Kidney epithelial cell (primary cell): ENCODE data around the gene DEGS2. TPM values are rescaled to one million over a fixed set of nuclear protein-coding genes. Genes with fewer than 3 reads are reported as not detected.

Experiments used
- DNase-seq: peaks from one replicate; pipeline ENCODE4 v3.0.0-alpha.2; 2010; ENCODE audit warnings: low read depth
- H3K27me3 ChIP-seq: 2 replicates; pipeline ENCODE4 v1.6.0; 2011; ENCODE audit warnings: low read length; ENCODE audit not compliant: control insufficient read depth, insufficient read depth
- H3K36me3 ChIP-seq: 2 replicates; pipeline ENCODE4 v1.5.1; 2011; ENCODE audit warnings: low read length; ENCODE audit not compliant: control insufficient read depth, insufficient read depth
- H3K4me3 ChIP-seq: 2 replicates; pipeline ENCODE4 v1.5.1; 2011; ENCODE audit warnings: low read depth, mild to moderate bottlenecking, control low read depth, low read length
- total RNA-seq: library from RNA; depleted of rRNA; stranded (reverse); fragments of >200 nt; gene quantifications from 2 replicates; pipeline ENCODE4 v1.2.3, GENCODE V29; 2015
- TF ChIP-seq, protein P1 (sequence below): IDR thresholded peaks from 2 replicates; pipeline ENCODE4 v1.5.1; 2011; ENCODE audit warnings: mild to moderate bottlenecking, moderate library complexity, low read length, control low read depth, inconsistent platforms; ENCODE audit not compliant: insufficient read depth, poor library complexity, severe bottlenecking

The DEGS2 gene
- total RNA-seq, 1 donor from 2014 or later = 0.75 TPM

DNA sequence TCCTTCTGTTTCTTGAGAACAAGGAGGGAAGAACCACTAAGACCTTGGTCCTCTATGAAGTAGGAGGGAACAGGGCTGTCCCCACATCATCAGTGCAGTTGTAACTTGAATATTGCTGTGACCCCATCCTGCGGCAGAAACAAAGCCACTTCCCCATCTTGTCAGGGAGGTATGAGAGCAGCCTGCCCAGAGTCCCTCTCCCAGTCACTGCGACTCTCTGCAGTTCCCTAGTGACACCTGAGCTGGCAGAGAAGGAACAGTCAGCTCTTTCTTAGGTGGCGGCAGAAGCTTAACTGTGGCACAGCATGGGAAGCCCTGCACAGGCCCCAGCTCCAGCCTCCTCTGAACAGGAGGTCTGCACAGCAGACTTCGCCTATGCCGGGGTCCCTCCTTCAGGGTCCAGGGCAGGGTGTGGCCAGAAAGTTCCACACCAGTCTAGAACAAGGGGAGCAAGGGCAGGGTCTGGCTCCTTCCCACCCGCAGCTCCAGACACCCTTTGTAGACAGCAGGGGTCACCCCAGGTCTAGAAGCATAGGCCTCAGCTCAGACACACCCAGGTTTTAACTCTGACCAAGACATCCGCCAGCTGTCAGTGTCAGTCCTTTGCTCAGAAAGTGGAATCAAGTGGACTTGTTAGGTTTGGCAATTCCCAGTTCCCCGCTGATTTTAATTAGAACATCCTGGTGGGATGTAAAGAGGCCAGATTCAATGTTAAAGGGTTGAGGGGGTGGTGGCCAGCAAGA is 36.8 kb downstream of the DEGS2 start:
- H3K36me3 ChIP-seq = peaks cover 1% of the 10 kb centered on the region
- TF ChIP-seq, protein P1, sequence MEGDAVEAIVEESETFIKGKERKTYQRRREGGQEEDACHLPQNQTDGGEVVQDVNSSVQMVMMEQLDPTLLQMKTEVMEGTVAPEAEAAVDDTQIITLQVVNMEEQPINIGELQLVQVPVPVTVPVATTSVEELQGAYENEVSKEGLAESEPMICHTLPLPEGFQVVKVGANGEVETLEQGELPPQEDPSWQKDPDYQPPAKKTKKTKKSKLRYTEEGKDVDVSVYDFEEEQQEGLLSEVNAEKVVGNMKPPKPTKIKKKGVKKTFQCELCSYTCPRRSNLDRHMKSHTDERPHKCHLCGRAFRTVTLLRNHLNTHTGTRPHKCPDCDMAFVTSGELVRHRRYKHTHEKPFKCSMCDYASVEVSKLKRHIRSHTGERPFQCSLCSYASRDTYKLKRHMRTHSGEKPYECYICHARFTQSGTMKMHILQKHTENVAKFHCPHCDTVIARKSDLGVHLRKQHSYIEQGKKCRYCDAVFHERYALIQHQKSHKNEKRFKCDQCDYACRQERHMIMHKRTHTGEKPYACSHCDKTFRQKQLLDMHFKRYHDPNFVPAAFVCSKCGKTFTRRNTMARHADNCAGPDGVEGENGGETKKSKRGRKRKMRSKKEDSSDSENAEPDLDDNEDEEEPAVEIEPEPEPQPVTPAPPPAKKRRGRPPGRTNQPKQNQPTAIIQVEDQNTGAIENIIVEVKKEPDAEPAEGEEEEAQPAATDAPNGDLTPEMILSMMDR = no peak

GRCh38 chr14:100121643-100122480 is 37.6 kb downstream of the DEGS2 start:
- peaks cover 1% of the 10 kb centered on the region for H3K36me3 ChIP-seq
- TF ChIP-seq, protein P1 = no peak
- H3K27me3 ChIP-seq = no peaks in the 10 kb centered on the region
- DNase-seq = no peak
- no peak overlapping the region for H3K4me3 ChIP-seq

More for the DNA sequence above, 36.8 kb downstream of the DEGS2 start:
- Histone ChIP-seq H3K27me3 (no peaks in the 10 kb centered on the region), H3K4me3 (no peak overlapping the region)
- DNase-seq = no peak

DNA sequence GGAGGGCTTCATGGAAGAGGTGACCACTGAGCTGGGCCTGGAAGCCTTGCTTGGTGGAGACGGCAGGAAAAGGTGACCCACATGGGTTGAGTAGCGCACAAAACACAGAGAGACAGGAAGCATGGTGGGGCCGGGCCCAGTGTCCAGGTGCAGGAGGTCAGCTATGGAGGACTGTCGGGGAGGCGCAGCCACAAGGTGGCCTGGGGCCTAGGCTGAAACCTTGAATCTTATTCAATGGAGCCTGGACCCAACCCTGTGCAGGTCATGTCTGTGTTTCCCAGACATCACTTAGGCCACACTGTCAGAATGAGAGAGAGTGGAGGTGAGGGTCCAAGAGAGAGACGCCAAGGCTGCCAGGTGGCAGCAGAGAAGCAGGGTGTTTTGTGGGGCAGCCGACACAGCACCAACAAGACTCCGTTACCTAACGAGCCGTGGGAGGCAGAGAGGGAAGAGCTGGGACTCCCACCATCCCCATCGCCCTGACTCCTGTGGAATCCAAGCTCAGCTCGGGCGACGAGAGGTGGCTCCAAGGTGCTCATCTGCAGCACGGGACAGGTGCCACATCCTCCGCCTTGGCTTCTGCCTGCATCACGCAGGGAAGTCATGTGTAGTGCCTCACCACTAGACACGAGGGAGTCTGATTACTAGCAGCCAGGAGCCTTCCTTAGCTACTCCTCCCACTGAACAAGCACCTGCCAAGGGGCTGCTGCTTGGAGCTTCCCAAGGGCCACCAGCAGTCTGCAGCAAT is 38.7 kb downstream of the DEGS2 start:
- H3K36me3 ChIP-seq = no peaks in the 10 kb centered on the region
- H3K27me3 ChIP-seq = no peaks in the 10 kb centered on the region
- H3K4me3 ChIP-seq = no peak overlapping the region
- no peak for DNase-seq
- TF ChIP-seq, protein P1 = no peak

DNA sequence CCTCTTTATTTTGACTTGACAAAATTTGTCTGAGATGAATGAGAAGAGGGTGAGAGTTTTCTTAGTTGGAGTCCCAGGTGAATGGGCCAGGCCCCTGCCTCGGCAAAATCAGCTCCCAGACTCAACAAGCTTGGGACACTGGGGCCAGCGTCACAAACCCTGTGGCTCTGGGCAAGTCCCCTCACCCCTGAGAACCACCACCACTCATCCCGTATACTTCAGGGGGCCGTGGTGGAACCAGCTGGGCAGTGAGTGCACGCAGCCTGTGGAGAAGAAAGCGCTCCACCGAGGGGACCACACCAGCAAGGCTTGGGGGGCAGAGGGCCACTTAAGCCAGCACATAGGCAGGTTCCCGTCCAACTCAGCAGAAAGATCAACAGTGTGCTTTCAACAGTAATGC is 40.2 kb downstream of the DEGS2 start:
- no peaks in the 10 kb centered on the region for H3K36me3 ChIP-seq
- TF ChIP-seq, protein P1 = no peak
- no peak for DNase-seq
- no peaks in the 10 kb centered on the region for H3K27me3 ChIP-seq
- no peak overlapping the region for H3K4me3 ChIP-seq

DNA sequence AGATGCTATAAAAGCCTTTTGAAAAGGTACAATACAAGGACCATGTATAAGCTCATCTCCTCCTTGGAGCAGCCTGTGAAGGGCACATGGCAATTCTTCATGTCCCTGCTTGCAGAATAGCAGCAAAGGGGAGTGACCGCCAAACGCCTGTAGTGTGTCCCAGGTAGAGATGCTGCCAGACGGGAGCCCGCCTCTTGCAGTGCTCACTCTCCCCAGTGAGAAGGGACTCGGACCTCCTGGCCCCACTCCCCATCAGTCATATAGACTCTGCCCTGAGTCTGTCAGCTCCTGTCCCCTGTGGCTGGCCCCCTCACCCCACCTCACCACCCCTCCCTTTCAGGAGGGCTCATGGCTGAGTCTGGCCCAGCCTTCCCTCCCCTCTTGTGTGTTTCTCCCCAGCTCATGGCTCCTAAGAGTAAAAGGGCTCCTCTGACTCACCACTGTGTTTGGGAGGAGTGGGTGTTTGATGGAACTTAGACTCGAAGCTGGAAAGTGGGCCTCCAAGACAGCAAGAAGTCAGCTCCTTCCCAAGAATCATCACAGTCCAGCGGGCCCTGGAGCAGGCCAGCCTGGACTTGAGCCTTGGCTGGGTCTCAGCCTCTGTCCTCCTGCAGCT is 40.9 kb downstream of the DEGS2 start:
- Histone ChIP-seq H3K27me3 (no peaks in the 10 kb centered on the region), H3K4me3 (no peak overlapping the region), H3K36me3 (no peaks in the 10 kb centered on the region)
- TF ChIP-seq, protein P1 = no peak
- DNase-seq = no peak
